NCI-H187 (cell line): ENCODE data around the gene AMER3.

Source experiments
- DNase-seq, 2 experiments: peaks; one replicate each; lab custom pipeline; 2025; lab: John Stamatoyannopoulos, UW

The AMER3 gene

GRCh38 chr2:130749641-130750040 lies 5.7 kb upstream of the AMER3 start:
- no peak for DNase-seq

DNA sequence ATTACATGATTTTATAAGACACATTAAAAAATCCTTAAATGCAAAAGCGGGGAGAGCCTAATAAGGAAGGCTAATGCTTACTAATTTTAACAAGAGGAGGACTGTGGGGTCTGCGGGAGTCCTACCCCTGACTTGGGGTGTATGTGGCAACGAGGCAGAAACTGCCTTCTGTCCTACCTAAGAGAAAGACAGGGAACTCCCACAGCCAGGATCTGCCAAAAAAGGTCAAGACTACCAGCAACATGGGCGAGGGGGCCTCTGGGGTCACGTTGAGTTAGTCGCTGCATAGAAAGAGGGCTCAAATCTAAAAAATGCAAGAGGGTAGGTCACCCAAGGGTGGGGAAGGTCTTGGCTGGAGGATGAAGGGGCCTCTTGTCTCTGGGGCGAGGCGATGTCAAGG lies 529 bp upstream of the AMER3 start:
- no peak for DNase-seq

DNA sequence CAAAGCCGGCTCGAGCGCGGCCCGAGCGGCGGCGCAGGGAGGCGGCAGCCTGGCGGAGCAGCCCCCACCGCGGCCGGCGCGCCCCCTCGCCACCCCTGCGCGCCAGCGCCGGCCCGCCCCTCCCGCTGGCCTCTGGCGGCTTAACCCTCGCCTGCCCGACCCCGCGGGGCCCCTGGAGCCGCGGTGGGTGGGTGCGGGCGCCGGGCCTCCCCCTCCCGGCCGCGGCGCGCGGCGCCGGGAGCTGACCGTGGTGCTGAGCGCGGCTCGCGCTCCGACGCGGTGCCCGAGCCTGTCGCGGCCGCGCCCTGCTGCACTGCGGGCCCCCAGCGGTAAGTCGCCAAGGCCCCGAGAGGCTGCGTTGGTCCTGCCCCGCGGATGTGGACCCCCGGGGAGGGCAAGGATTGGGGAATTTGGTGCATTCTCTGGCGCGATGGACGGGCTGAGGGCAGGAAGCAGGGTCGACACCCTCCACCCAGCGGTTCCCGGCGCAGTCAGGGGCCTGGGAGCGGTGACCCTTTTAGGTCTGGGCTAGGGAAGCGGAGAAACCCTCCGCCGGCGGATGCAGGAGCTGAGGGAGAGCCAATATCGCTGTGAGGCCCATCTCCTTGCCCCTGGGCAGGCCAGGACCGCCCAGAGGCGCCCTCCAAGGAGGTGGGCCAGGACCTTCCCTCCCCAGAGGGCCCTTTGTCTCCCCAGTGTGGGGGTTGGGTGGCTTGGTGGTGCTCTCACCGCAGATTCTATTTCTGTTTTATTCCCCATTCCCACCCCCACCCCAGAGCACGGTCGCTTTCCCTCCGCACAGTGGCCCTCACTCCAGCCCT lies 923 bp downstream of the AMER3 start:
- peak; percentile 13 to 16 for DNase-seq

DNA sequence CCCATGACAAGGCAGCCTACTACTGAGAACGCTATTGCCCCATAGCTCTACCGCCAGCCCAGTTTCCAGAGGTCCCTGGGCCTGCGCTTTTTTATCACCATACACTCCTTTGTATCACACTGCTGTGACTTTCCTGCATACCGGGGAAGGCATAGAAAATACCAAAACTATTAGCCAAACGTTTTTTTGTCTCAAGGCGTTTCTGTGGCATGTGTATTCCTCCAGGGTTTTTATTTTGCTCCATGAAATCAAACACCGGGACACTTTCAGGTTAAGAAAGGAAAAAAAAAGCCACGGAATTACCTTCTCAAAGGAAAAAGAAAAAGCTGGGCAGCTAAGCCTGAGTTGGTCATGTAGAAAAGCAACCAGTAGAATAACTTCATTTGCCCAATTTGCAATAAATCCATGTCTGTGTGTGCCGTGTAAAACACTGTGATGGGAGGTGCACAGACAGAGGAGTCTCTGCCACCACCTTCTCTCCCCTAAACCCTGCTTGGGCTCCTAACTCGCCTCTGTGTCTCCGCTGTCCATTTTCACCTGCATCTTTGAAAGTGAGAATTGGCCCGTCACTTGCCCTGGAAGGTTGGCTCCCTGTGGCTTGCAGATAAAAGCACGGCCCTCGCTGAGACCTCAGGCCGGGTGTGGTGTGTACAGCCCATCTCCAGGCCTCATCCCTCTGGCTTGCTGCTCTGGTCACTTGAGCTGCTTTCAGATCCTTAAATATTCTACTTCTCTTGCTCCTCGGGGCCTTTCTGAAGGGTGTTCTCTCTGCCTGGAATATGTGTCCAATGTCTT lies 1.7 kb downstream of the AMER3 start:
- DNase-seq: no peak

DNA sequence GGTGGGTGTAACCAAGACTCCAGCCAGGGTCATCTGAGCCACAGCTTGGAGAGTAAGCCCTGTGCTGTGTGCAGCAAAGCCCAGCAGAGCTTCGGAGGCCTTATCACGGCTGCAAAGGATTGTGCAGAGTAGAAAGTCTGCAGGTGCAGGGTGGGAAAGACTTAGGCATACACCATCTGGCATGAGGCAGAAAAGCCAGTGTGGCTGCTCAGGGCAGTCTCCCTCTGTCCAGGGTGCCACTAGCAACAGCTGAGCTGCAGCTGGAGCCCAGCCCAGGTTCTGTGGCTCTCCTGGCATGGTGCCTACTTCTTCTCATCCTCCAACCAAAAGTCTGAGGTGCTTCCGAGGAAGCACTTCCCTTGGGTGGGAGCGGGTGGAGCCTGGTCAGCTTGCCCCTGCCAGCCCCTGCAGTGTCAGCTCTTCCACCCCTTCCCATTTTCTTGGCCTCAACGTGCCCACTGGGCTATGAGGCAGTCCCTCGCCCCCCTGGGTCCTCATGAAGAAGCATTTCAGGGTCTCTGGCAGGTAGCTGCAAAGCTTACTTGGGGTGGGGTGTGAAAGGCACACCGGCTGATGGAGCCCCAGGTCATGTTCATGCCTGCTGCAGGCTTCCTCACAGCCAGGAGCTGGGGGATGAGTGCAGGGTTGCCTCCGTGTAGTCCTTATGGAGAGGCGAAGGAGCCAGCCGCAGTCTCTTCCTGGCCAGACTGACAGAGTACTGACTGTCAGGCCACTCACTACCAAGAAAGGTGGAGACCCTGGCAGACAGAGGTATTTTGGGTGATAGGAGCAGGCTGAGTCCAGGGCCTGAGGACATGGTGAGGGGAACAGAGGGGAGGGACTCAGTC lies 4.8 kb downstream of the AMER3 start:
- DNase-seq: no peak

DNA sequence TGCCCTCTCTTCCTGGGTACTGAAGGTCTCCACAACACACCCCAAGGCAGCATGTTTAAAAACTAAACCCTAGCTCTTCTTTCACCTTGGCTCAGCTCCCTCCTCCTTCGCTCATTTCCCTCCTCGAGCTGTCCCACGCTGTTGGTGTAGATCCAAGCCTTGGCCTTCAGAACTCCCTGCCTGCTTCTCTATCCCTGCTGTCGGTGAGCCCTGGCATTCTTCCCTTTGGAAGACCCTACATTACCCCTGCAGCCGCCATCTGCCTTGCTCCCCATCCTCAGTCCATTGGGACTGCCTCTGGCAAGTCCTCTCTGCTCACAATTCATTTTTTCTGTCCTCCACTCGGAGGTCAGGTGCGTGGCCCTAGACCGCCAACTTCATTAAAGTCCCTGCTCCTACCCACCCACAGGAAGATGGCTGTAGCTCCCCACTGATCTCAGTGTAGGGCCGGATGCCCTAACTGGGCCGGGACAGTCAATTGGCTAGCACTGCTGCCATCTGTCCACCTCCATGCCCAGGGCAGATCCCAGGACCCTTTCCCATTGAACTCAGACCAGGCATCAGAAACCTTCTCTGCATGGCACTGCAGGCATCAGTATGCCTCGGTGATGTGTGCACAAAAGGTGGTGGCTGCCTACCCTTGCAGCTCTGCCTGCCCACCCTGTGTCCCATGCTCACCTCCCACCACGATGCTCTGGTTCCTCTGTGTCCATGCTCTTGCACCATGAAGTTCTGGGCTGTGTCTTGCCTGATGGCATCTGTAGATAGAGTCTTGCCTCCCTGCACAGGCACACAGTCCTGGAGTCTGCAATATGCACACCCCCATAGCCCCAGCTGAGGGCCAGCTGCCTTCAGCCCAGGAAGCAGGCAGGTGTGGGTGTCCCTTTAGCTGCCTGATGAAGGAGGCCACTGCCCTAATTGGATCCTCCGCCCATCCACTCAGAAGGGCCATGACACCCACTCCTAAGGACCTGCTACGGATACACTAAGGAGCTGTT lies 5.7 kb downstream of the AMER3 start:
- no peak for DNase-seq

- no peak for DNase-seq
Observed at GRCh38 chr2:130762031-130762909, 6.9 kb downstream of the AMER3 start.

DNA sequence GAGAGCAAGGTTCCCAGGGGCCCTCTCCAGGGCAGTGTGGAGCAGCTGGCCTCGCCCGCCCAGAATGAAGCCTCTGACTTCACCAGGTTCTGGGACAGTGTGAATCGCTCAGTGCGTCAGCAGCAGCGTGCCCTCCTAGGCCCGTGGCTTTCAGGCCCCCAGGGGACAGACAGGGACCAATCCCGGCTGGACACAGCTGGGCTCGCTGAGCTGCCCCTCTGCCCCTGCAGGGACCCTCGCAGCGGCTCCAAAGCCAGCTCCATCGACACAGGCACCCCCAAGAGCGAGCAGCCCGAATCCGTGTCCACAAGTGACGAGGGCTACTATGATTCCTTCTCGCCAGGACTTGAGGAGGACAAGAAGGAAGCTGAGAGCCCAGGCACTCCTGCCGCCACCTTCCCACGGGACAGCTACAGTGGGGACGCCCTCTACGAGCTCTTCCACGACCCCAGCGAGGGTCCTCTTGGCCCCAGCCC lies 7.6 kb downstream of the AMER3 start:
- no peak for DNase-seq

DNA sequence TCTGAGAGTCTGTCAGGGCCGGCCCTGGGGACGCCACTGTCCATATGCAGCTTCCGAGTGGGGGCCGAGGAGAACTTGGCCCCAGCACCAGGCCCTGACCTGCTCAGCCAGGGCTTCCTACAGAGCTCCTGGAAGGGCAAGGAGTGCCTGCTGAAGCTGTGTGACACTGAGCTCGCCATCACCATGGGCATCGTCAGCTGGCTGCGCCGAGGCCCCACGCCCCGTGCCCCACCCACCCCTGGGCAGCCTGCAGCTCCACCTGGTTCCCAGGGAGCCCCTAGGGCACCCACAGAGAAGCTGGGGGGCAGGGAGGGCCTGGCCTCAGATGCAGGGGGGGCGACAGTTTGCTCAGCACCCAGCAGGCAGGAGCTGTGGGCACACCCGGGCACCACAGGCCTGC lies 8.1 kb downstream of the AMER3 start:
- no peak for DNase-seq

DNA sequence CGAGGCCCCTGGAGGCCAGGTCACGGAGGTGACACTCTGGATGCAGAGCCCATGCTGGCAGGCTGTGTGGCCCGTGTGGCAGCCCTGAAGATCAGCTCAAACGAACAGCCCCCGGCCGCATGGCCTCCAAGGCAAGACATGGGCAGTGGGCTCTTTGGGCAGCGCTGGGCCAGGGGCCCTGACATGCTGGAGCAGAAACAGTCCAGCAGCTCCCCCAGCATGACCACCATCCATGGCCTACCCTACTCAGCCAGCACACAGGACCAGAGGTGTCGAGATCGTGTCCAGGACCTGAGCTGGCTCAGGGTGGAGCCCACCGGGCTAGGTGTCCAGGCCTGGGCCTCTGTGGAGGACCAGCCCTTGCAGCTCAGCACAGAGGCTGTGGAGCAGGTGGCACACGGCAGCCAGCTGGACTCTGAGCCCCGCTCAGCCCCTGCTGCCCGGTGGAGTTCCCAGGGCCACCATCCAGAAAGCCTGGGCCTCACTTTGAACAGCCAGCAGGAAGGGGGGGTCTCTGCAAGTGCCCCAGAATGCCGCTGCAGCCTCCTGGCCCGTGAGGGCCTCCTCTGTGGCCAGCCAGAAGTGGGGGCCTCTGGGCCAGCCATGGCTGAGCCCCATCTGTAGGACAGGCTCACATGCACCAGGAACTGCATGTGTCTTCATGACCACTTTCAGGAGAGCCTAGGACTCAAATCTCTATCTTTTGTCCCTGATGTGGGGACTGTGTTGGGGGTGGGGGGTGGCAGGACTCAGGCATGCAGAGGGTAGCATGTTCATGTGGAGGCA lies 8.9 kb downstream of the AMER3 start:
- no peak for DNase-seq

DNA sequence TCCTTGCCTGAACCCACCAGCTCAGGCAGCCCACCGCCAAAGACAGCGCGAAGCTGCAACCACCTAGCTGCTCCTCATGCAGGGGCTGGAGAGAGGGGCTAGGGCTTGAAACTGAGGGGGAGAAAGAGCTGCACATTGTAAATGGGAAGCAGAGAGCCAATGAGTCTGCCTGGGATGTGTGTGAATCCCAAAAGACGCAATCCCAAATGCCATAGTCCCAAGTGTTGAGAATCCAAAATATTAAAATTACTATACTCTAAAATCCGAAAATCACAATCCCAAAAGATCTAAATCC lies 9.4 kb downstream of the AMER3 start:
- no peak for DNase-seq

DNA sequence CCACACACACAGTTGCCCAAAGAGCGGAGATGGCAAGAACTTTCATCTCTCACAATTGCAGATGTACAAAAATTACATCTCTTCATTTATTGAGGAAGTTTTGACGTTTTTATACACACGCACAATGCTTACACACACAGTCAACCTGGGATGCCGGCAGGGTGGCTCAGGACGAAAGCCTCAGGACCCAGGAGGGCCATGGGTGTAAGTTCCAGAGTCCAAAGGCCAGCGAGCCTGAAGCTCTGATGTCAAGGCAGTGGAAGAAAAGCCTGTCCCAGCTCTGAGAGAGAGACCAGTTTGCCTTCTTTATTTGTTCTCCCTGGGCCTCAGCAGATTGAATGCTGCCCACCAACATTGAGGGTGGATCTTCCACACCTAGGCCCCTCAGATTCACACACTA lies 10.1 kb downstream of the AMER3 start:
- DNase-seq: no peak

- no peak for DNase-seq
Observed at GRCh38 chr2:130766037-130766436, 10.7 kb downstream of the AMER3 start.

GRCh38 chr2:130766711-130767407 lies 11.5 kb downstream of the AMER3 start:
- no peak for DNase-seq

- no peak for DNase-seq
Observed at GRCh38 chr2:130767408-130767775, 12.1 kb downstream of the AMER3 start.

DNA sequence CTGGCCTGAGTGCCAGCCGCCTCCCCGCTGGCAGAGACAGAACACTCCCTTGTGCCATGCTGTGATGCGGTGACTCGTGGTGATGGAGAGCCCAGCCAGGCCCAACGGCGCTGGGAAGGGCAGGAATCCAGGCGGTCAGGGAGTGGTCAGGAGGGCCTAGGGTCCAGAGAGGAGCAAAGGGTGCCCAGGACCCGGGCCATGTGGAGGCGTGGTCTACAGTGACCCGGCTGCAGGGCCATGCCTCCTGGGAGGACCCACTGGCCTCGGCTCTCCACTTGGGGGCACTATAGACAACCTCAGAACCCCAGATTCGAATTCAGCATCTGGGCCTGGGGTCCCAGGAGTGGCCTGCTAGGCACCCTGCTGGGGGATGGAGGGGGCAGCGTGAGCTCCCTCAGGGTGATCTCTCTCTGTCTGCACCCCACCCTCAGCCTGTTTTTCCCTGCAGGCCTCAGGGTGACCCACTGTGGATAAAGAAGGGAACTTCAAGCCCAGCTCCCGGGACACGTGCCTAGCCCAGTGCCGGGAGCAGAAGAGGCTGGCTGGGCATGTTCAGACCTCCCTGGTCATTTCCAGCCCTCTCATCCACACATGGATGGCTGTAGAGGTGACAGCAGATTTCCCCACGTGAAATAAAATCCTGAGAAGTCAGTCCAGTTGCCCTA lies 13.0 kb downstream of the AMER3 start:
- DNase-seq: no peak

DNA sequence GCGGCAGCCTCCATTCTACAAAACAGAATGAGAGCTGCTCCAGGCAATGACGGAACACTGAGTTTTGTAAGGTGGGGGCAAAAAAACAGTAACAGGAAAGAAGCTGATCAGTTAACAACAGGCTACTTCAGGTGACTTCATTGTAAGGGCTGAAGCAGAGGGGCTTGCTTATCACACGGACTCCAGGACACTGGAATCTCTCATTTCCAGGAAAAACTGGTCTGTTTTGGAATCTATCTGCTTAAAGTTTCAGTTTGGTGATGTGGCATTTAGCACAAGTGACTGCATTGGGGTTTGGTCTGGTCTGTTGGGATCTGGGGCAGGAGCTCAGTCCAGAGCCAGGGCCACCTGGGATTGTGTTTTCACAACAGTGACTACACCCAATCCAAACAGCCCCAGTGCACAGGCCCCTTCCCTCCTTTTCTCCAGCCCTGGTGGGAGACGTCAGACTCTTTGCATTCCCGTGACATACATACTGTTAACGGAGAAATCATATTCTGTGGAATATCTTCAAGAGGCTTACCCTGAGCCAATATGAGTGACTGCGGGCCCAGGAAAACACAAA lies 14.1 kb downstream of the AMER3 start:
- no peak for DNase-seq

GRCh38 chr2:130776550-130776949 lies 21.2 kb downstream of the AMER3 start:
- no peak for DNase-seq
